NCI-H1092 treated with DMSO at 0.1 percent for 48 hours (cell line): ENCODE data around the gene FAM184A.

ENCODE experiments used
- DNase-seq: peaks from one replicate; lab custom pipeline; 2025; lab: John Stamatoyannopoulos, UW

Gene FAM184A

DNA sequence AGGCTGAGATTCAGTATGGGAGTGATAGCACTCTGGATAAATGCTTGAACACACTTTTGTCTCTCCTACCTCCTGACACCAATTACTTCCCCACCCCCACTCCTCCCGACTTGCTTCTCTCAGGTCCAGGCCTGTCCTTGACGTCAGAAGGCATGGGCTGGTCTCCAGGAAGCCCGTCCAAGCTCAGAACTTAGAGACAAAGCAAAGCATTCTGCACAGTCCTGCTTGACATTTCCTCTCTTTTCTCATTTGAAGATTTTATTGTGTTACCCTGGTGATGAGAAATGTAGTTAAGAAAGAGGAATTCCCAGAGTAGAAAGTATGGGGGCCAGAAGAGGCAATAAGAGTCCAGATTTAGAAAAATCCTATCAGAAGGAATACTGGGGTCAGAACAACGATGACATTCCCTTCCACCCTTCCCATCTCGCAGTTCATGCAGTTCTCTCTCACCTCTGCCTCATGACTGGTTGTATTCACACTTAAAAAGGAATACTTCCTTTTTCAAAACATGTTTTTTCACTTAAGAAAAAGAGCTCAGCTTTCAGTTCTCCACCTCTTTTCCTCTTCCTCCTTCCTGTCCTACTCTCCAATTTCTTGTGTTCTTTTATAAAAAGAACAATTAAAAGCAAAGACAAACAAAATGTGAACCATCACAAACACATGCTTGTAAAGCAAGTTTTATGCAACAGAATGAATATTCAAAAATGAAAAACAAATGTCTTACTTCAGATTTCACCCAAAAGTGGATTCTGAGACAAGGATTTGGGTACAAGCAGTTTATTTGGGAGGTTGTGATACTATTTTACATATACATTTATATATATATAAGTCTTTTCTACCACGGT lies 18.5 kb upstream of the FAM184A start:
- DNase-seq = no peak

- no peak for DNase-seq
These were observed 11.8 kb upstream of the FAM184A start for GRCh38 chr6:119090256-119090655.

- DNase-seq = no peak
These were observed 6.3 kb upstream of the FAM184A start for GRCh38 chr6:119084784-119085183.

DNA sequence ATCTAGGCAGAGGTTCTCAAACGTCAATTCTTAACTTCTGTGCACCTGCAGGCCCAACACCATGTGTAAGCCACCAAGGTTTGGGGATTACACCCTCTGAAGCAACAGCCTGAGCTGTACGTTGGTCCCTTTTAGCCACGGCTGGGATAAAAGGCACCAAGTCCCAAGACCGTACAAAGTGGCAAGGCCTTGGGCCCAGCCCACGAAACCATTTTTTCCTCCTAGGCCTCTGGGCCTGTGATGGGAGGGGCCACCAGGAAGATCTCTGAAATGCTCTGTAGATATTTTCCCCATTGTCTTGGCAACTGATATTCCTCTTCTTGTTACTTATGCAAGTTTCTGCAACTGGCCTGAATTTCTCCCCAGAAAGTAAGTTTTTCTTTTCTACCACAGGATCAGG lies 4.5 kb upstream of the FAM184A start:
- DNase-seq = no peak

DNA sequence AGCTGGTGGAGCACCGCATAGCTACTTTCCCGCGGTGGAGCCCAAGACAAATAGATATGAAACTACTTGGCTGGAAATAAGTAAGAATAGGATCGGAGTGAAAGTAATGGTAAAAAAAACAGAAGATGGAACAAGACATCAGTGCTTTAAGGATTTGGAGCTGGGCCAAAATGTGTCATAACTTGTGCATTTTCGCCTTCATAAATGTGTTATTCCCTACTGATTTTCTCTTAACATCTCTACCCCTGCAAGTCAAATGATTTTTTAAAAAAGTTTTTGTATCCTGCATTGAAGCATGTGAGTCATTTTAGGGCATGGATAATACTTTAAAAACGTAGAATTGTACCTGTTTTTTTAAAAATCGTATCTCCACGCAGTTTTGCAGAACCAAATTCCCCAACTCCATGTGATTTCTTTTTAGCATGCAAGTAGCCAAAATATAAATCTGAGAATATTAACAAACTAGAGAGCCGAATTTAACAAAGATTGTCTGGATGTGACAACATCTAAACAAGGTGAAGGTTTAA lies 882 bp upstream of the FAM184A start:
- no peak for DNase-seq

- peak; percentile 31 for DNase-seq
These were observed 655 bp downstream of the FAM184A start for GRCh38 chr6:119077643-119078375.

GRCh38 chr6:119077391-119077642 lies 1.1 kb downstream of the FAM184A start:
- DNase-seq = no peak

DNA sequence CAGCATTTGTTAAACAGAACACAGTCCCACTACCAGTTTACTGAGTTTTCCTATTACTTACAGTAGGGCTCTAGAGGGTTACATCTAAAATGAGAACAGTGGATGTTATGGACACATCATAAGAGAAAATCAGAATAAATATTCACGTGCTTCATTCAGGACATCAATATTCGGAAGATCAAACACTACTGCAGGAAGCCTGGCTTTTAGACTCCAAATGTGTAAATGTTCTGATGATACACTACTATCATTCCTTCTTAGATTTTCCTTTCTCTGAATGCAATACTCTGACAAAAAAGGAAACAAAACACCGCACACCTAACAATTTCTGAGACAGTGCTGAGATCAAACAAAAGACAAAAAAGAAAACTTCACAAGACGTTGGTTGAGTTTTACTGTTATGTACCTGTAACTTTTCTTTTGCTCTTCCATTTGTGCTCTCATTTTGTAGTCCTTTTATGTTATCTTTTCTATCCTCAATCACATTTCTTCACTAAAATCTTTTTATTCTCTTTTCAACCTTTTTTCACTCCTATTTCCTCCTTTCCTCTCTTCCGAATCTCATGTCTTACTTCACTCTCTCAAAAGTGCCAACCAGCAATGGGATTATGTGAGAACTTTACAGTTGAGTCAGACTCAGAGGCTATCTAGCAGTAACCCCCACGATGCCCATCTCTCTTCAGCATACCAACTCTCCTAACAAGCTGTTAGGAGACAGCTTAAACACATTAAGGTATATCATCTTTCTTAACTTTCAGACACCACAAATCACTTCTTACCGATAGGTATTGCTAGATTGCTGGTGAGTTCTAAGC lies 1.7 kb downstream of the FAM184A start:
- DNase-seq = no peak

- no peak for DNase-seq
These were observed 2.3 kb downstream of the FAM184A start for GRCh38 chr6:119076173-119076572.

GRCh38 chr6:119075200-119075981 lies 3.1 kb downstream of the FAM184A start:
- DNase-seq = no peak

GRCh38 chr6:119073307-119074051 lies 5.0 kb downstream of the FAM184A start:
- DNase-seq = no peak

DNA sequence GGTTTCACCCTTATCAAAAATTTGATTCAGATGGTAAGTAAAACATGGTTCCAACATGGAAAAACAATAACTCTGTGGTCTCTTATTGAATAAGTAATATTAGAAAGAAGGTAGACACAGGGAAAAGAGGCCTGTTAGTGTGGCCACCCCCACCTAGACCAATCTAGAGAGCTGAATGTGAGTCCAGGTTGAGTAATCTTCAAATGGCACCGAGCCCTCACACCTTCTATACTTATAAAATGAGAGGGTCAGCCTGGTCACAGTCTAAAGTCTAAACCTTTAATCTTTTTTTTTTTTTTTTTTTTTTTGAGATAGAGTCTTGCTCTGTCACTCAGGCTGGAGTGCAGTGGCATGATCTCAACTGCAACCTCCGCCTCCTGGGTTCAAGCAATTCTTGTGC lies 6.9 kb downstream of the FAM184A start:
- DNase-seq = no peak

DNA sequence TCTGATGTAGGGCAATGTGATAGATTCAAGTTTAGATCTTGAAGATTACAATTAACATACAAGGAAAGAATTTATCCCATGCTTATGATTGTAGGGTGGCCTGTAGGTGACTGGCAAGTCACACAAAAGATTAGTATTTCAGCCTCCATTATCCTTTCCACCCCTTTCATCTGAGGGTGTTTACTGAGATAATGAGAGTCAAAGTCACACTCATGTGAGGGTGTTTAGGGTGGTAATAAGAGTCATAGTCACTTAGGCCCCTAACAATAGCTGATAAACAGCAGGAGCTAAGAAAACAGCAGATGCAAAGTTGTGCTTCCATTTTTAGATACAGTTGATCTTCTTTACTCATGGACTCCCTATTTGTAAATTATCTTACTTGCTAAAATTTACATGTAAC lies 11.4 kb downstream of the FAM184A start:
- DNase-seq = no peak

DNA sequence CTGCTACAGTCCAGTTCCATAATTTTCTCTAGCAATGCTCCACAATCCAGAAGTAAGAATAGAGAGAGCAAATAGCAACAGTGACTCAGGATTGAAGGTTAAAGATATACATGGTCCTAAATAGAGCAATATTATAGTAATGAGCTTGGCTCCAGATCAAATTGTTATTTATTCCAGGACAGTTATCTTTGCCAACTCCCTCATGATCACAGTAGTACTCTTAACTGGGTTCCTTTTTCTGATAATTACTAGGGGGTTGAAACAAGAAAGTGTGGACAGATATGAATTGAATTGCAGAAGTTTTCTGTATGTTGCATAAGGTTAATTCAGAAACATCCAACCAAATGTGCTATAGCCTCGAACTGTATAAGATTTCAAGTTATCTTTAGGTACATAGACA lies 11.9 kb downstream of the FAM184A start:
- DNase-seq = no peak

DNA sequence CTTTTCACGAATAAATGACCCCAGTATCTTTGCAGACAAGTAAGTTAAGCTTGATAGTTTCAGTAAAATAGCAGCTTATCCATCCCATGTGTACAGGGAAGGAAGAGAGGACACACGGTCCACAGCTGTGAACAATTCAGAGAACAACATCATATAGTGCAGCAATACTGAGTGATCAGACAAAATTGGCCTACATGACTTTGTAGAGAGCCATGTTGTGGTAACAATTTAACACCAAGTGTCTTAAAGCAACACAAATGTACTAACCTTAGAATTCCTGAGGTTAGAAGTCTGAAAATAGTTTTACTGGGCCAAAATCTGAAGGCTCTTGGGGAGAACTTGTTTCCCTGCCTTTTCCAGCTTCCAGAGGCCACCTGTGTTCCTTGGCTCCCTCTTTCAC lies 12.5 kb downstream of the FAM184A start:
- no peak for DNase-seq

- DNase-seq = no peak
These were observed 13.1 kb downstream of the FAM184A start for GRCh38 chr6:119065382-119065781.

DNA sequence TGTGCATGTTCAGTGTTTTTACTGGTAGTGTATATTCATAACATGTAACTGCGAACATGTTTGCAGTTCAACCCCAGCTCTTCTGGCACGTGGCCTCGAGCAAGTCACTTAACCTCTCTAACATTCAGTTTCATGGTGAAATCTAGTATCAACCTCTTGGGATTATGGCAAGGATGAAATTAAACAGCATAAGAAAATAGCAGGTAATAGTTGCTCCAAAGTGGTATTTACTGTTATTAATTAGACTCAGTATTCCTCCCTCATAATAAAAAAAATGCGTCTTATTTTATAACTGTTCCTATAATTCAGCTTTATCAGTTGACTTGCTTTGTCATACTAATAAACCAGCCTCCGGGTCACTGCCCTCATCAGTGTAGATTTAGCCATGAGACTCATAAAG lies 15.0 kb downstream of the FAM184A start:
- DNase-seq = no peak

DNA sequence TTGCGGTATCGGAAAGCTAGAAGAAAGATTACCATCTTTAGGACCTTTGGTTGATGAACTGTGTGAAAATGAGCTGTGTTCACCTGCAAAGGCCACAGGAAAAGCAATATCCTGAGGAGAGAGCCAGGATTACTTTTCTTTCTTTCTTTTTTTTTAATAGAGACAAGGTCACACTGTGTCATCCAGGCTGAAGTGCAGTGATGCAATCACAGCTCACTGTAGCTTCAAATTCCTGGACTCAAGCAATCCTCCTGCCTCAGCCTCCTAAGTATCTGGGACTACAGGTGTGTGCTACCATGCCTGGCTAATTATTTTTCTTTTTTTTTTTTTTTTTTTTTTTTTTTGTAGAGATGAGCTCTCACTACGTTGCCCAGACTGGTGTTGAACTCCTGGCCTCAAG lies 17.2 kb downstream of the FAM184A start:
- no peak for DNase-seq

- DNase-seq = no peak
These were observed 18.1 kb downstream of the FAM184A start for GRCh38 chr6:119060255-119060907.

DNA sequence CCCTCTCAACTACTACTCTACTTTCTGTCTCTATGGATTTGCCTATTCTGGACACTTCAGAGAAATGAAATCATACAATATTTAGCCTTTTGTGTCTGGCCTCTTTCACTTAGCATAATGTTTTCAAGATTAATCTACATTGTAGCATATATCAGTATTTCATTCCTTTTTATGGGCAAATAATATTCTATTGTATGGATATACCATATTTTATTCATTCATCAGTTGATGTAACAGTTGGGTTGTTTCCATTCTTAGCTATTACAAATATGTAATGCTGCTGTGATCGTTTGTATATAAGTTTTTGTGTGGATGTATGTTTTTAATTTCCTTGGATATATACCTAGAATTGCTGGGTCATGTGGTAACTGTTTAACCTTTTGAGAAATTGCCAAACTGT lies 23.4 kb downstream of the FAM184A start:
- no peak for DNase-seq

DNA sequence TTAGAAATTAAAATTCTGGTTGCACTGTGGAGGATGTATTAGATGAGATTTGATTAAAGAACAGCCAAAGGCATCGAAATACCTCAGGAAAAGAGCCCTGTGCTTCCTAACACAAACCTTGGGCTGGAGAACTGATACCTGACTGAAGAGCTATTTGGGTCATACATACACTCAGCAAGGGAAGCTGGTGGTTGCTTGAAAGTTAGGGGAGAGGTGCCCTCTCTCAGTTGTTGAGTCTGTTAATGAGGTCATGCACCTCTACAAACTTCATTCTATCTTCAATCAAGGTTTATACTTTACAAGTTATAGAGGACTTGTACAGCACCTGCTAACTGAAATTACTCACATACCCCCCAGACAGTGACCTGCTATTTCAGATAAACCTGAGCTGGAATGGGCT lies 25.5 kb downstream of the FAM184A start:
- no peak for DNase-seq
